ENCODE data around the gene FCHSD2. TPM values are rescaled to one million over a fixed set of nuclear protein-coding genes. Genes with fewer than 3 reads are reported as not detected.

FCHSD2 gene
- total and polyA plus RNA-seq, 2 of the 13 experiments (the other 11 are each of a cell fraction or from before 2014, with no cell fraction given), result 20.5 to 24.8 TPM

DNA sequence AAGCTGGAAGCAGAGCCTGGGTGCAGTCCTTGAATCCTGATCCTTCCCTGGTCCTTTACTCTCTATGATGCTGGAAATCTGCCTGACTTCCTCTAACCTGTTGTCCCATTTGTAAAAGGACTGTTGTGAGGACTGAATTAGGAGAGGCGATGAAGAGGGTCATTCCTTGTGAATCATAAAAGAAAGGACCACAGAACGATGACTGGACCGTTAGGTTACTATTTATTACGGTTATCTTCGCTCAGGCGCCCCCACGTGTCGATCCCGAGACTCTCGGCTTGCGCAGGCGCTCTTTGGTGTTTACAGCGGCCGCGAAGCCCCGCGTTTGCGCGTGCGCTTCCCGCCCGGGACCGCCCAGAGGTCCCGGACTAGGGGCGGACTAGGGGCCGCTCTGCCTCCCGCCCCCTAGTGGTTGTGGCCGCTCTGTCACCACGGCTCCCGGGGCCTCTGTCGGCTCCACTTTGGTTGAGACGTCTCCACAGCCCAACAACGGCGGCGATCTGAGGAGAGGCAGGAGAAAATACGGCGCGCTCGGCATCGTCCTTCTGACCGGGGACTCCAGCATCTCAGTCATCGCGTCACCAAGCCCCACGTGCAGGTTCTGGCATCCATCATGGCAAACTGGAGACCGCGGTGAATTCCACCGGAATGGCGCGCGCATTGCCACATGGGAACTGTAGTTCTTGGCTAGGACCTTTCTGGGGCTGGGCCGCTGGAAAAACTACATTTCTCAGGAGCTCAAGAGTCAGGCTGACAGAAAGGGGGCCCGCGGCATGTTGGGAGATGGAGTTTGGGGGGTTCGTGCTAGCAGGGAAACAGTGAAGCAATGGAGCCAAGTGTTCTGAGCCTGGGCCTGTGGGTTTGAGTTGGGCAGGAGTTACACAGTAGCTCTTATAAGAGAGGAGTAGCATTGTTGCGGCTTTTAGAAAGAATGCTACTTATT lies 348.4 kb downstream of the FCHSD2 start, which contains the start of gene STARD10 (continued):
- TF ChIP-seq, protein P1, sequence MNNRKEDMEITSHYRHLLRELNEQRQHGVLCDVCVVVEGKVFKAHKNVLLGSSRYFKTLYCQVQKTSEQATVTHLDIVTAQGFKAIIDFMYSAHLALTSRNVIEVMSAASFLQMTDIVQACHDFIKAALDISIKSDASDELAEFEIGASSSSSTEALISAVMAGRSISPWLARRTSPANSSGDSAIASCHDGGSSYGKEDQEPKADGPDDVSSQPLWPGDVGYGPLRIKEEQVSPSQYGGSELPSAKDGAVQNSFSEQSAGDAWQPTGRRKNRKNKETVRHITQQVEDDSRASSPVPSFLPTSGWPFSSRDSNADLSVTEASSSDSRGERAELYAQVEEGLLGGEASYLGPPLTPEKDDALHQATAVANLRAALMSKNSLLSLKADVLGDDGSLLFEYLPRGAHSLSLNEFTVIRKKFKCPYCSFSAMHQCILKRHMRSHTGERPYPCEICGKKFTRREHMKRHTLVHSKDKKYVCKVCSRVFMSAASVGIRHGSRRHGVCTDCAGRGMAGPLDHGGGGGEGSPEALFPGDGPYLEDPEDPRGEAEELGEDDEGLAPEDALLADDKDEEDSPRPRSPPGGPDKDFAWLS (CRISPR knock-in tag; IDR thresholded peaks at IDR 0.05; ENCODE audit: borderline replicate concordance), result no peak
- TF ChIP-seq SIN3A (IDR thresholded peaks at IDR 0.05; ENCODE audit: borderline replicate concordance, low read depth, low read length), result no peak
- TF ChIP-seq ZNF17 (CRISPR knock-in tag; IDR thresholded peaks at IDR 0.05), result no peak
- no peak; the same call in 1 of the 2 replicates for TF ChIP-seq ZNF430 (CRISPR knock-in tag; IDR thresholded peaks at IDR 0.05)
- no peak for TF ChIP-seq ZFP1 (CRISPR knock-in tag; IDR thresholded peaks at IDR 0.05)
- TF ChIP-seq, protein P2, sequence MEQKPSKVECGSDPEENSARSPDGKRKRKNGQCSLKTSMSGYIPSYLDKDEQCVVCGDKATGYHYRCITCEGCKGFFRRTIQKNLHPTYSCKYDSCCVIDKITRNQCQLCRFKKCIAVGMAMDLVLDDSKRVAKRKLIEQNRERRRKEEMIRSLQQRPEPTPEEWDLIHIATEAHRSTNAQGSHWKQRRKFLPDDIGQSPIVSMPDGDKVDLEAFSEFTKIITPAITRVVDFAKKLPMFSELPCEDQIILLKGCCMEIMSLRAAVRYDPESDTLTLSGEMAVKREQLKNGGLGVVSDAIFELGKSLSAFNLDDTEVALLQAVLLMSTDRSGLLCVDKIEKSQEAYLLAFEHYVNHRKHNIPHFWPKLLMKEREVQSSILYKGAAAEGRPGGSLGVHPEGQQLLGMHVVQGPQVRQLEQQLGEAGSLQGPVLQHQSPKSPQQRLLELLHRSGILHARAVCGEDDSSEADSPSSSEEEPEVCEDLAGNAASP (CRISPR knock-in tag; IDR thresholded peaks at IDR 0.05; ENCODE audit: borderline replicate concordance), result 0 out of 2 replicates have a peak, but pooled peaks have one; percentile 38
- TF ChIP-seq ZNF251 (CRISPR knock-in tag; IDR thresholded peaks at IDR 0.05), result no peak
- no peak for TF ChIP-seq HOXA9 (CRISPR knock-in tag; IDR thresholded peaks at IDR 0.05; ENCODE audit: borderline replicate concordance)
- TF ChIP-seq ZNF761 (CRISPR knock-in tag; conservative IDR thresholded peaks at IDR 0.05), result peak; percentile 84; the same call in 1 of the 2 replicates
- no peak for TF ChIP-seq RORA (CRISPR knock-in tag; IDR thresholded peaks at IDR 0.05)
- TF ChIP-seq, protein P3, sequence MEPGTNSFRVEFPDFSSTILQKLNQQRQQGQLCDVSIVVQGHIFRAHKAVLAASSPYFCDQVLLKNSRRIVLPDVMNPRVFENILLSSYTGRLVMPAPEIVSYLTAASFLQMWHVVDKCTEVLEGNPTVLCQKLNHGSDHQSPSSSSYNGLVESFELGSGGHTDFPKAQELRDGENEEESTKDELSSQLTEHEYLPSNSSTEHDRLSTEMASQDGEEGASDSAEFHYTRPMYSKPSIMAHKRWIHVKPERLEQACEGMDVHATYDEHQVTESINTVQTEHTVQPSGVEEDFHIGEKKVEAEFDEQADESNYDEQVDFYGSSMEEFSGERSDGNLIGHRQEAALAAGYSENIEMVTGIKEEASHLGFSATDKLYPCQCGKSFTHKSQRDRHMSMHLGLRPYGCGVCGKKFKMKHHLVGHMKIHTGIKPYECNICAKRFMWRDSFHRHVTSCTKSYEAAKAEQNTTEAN (CRISPR knock-in tag; conservative IDR thresholded peaks at IDR 0.05), result no peak
- TF ChIP-seq AHDC1 (CRISPR knock-in tag; IDR thresholded peaks at IDR 0.05; ENCODE audit: borderline replicate concordance), result no peak; the same call in 1 of the 2 replicates
- TF ChIP-seq MXD1 (CRISPR knock-in tag; IDR thresholded peaks at IDR 0.05), result no peak
- TF ChIP-seq CEBPG (CRISPR knock-in tag; IDR thresholded peaks at IDR 0.05), result peak; percentile 51
